HEK293 (cell line): ENCODE data around the gene PPP2R3A.

Experiments used
- CTCF ChIA-PET: fragments of 350-600 bp; formaldehyde crosslinking; extraction: SDS; loops from one replicate; lab custom pipeline; 2021; ENCODE audit warnings: antibody characterized with exemption; lab: Yijun Ruan, JAX
- POLR2A ChIA-PET: fragments of 300-600 bp; formaldehyde crosslinking; extraction: SDS; loops from one replicate; lab custom pipeline; 2020; ENCODE audit warnings: antibody characterized with exemption, inconsistent platforms; lab: Yijun Ruan, JAX
- H3K27ac ChIP-seq: fragments of 200-500 bp; sonication (Bioruptor generic); 2 replicates; pipeline ENCODE4 v1.5.1; 2014; ENCODE audit warnings: low read depth, low read length, control low read depth, inconsistent platforms; ENCODE audit errors: extremely low read depth
- H3K36me3 ChIP-seq, 2 experiments: fragments of 200-500 bp in 1 of 2; sonication (Bioruptor generic) in 1 of 2; 1 replicate in 1 of 2; 2 replicates in 1 of 2; pipeline ENCODE4 v1.5.1; 2014 to 2017; ENCODE audit warnings: inconsistent platforms in 2 of 2, low read length in 2 of 2; ENCODE audit not compliant: control insufficient read depth in 2 of 2, insufficient read depth in 1 of 2
- H3K4me1 ChIP-seq: fragments of 200-500 bp; sonication (Bioruptor generic); 2 replicates; pipeline ENCODE4 v1.5.1; 2014; ENCODE audit warnings: mild to moderate bottlenecking, low read length, inconsistent platforms; ENCODE audit not compliant: control insufficient read depth, insufficient read depth
- H3K4me3 ChIP-seq: 2 replicates; pipeline ENCODE4 v1.5.1; 2011; ENCODE audit warnings: low read depth, mild to moderate bottlenecking, control low read depth, low read length, moderate library complexity
- H3K9me3 ChIP-seq: fragments of 200-500 bp; sonication (Bioruptor generic); 2 replicates; pipeline ENCODE4 v1.5.1; 2014; ENCODE audit warnings: low read depth, low read length, inconsistent platforms; ENCODE audit not compliant: control insufficient read depth, insufficient read depth
- EGR2 ChIP-seq: fragments of 450-650 bp; formaldehyde crosslinking; IDR thresholded peaks from 2 replicates; pipeline ENCODE4 v1.5.1; 2016; ENCODE audit warnings: low read depth, missing biosample characterization, missing genetic modification characterization
- GFI1B ChIP-seq: fragments of 450-650 bp; formaldehyde crosslinking; IDR thresholded peaks from 2 replicates; pipeline ENCODE4 v1.5.1; 2016; ENCODE audit warnings: missing biosample characterization, missing genetic modification characterization
- GLI4 ChIP-seq: fragments of 450-650 bp; formaldehyde crosslinking; IDR thresholded peaks from 2 replicates; pipeline ENCODE4 v1.5.1; 2016; ENCODE audit warnings: missing biosample characterization, missing genetic modification characterization
- HOXC10 ChIP-seq: sonication (generic); formaldehyde crosslinking; IDR thresholded peaks from 2 replicates; pipeline ENCODE4 v1.8.1; 2023; ENCODE audit warnings: mild to moderate bottlenecking, missing genetic modification reagents
- PRDM4 ChIP-seq: fragments of 450-650 bp; formaldehyde crosslinking; IDR thresholded peaks from 2 replicates; pipeline ENCODE4 v1.5.1; 2017; ENCODE audit warnings: missing biosample characterization, missing genetic modification characterization
- SETDB1 ChIP-seq: IDR thresholded peaks from one replicate; pipeline ENCODE4 v1.6.1; 2017; ENCODE audit warnings: mild to moderate bottlenecking, low read length, moderate library complexity, mixed read lengths; ENCODE audit not compliant: insufficient read length
- SP2 ChIP-seq: fragments of 450-650 bp; formaldehyde crosslinking; IDR thresholded peaks from 2 replicates; pipeline ENCODE4 v1.5.1; 2016; ENCODE audit warnings: missing biosample characterization, missing genetic modification characterization
- ZBTB44 ChIP-seq: fragments of 450-650 bp; IDR thresholded peaks from 2 replicates; pipeline ENCODE4 v1.5.1; 2018; ENCODE audit warnings: missing biosample characterization, mild to moderate bottlenecking, missing genetic modification characterization
- ZFP3 ChIP-seq: fragments of 450-650 bp; formaldehyde crosslinking; IDR thresholded peaks from 2 replicates; pipeline ENCODE4 v1.5.1; 2016; ENCODE audit warnings: low read depth, missing biosample characterization, missing genetic modification characterization
- ZNF223 ChIP-seq: fragments of 450-650 bp; formaldehyde crosslinking; IDR thresholded peaks from 2 replicates; pipeline ENCODE4 v1.5.1; 2016; ENCODE audit warnings: missing biosample characterization, missing genetic modification characterization
- ZNF24 ChIP-seq: fragments of 450-650 bp; formaldehyde crosslinking; IDR thresholded peaks from 2 replicates; pipeline ENCODE4 v1.5.1; 2016; ENCODE audit warnings: missing biosample characterization, missing genetic modification characterization
- ZNF350 ChIP-seq: fragments of 450-650 bp; formaldehyde crosslinking; IDR thresholded peaks from 2 replicates; pipeline ENCODE4 v1.5.0; 2017; ENCODE audit warnings: missing biosample characterization, mild to moderate bottlenecking, missing genetic modification characterization
- ZNF433 ChIP-seq: fragments of 450-650 bp; formaldehyde crosslinking; IDR thresholded peaks from 2 replicates; pipeline ENCODE4 v1.5.1; 2016; ENCODE audit warnings: missing biosample characterization, missing genetic modification characterization, low read depth
- ZNF544 ChIP-seq: fragments of 450-650 bp; formaldehyde crosslinking; IDR thresholded peaks from 2 replicates; pipeline ENCODE4 v1.5.0; 2017; ENCODE audit warnings: missing biosample characterization, missing genetic modification characterization
- ZNF654 ChIP-seq: fragments of 450-650 bp; formaldehyde crosslinking; IDR thresholded peaks from 2 replicates; pipeline ENCODE4 v1.5.1; 2016; ENCODE audit warnings: low read depth, missing biosample characterization, missing genetic modification characterization
- ZNF792 ChIP-seq: fragments of 450-650 bp; formaldehyde crosslinking; IDR thresholded peaks from 2 replicates; pipeline ENCODE4 v1.5.1; 2016; ENCODE audit warnings: missing biosample characterization, missing genetic modification characterization
- ZSCAN30 ChIP-seq: fragments of 450-650 bp; IDR thresholded peaks from 2 replicates; pipeline ENCODE4 v1.5.1; 2018; ENCODE audit warnings: missing biosample characterization, mild to moderate bottlenecking, missing genetic modification characterization, moderate library complexity
- TF ChIP-seq, protein P1 (sequence below): fragments of 450-650 bp; formaldehyde crosslinking; IDR thresholded peaks from 2 replicates; pipeline ENCODE4 v1.5.1; 2017; ENCODE audit warnings: missing biosample characterization, missing genetic modification characterization
- TF ChIP-seq, protein P2 (sequence below): fragments of 450-650 bp; formaldehyde crosslinking; IDR thresholded peaks from 2 replicates; pipeline ENCODE4 v1.5.1; 2016; ENCODE audit warnings: missing biosample characterization, missing genetic modification characterization, borderline replicate concordance

Gene PPP2R3A

GRCh38 chr3:135917927-135918597 is 47.5 kb upstream of the PPP2R3A start:
- H3K36me3 ChIP-seq: no peaks in the 10 kb centered on the region
- CTCF ChIA-PET: interaction anchor here (0.7 to 3.5 kb wide), 4 partner anchors 13 to 1314 kb away, joined by 3 to 24 read pairs (median 4); no protein-coding TSS in a partner anchor
- POLR2A ChIA-PET: no interaction called here
- no peak overlapping the region for H3K4me3 ChIP-seq
- H3K9me3 ChIP-seq: no peaks in the 10 kb centered on the region
- no peaks in the 10 kb centered on the region for H3K4me1 ChIP-seq
- no peak overlapping the region for H3K27ac ChIP-seq
- TF ChIP-seq ZFP3: no peak
- no peak for TF ChIP-seq EGR2 (tag by site-specific recombination)
- TF ChIP-seq SETDB1: no peak

DNA sequence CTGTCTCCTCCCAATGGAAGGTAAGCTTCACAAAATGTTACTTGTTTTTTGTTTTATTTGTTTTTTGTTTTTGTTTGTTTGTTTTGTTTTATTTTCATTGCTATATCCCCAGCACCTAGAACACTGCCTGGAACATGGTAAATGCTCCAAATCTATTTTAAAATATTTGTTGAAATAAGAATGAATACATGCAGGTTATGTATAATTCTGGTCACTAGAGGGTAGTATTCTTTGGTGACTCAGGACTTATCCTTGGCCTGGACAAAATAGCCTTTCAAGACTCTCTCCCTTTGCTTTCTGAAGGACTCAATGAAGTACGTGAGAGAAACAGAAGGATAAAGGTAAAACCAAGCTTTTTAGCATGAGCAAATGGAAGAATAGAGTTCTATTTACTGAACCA is 46.9 kb upstream of the PPP2R3A start:
- POLR2A ChIA-PET: no interaction called here
- TF ChIP-seq GFI1B (tag by site-specific recombination) (no peak), ZNF654 (tag by site-specific recombination) (peak; percentile 23; the same call in 1 of the 2 replicates)
- Histone ChIP-seq H3K9me3 (no peaks in the 10 kb centered on the region), H3K36me3 (no peaks in the 10 kb centered on the region), H3K4me1 (no peaks in the 10 kb centered on the region), H3K4me3 (no peak overlapping the region), H3K27ac (no peak overlapping the region)
- CTCF ChIA-PET: interaction anchor here (0.7 to 3.5 kb wide), 6 partner anchors 12 to 1314 kb away, joined by 3 to 24 read pairs (median 3); no protein-coding TSS in a partner anchor

- no peak for TF ChIP-seq ZNF792 (tag by site-specific recombination)
- TF ChIP-seq ZNF433 (tag by site-specific recombination): no peak
- TF ChIP-seq, all 188 proteins: peak for 0
- Histone ChIP-seq H3K36me3 (no peaks in the 10 kb centered on the region), H3K4me3 (no peak overlapping the region), H3K9me3 (no peaks in the 10 kb centered on the region), H3K4me1 (no peaks in the 10 kb centered on the region), H3K27ac (no peak overlapping the region)
- ChIA-PET CTCF (interaction anchor here (0.8 to 1.1 kb wide), 2 partner anchors 46 to 122 kb away, joined by 3 to 5 read pairs; no protein-coding TSS in a partner anchor), POLR2A (no interaction called here)
Observed at GRCh38 chr3:135920275-135920674, 45.3 kb upstream of the PPP2R3A start.

DNA sequence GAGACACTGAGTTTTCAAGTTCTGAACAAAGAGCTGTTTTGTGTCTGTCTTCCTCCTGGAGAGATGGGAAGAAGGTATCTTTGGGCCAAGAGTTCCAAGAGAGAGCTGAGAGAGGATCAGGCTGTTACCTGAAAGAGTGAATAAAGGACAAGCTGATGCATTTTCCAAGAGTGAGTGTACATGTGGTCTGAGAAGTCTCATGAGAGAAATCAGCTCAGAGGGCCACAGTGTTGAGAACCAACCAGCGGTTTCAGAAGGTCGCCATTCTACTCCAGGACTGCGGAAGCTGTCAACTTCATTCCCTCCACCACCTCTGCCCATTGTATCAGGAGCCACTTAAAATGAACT is 42.7 kb upstream of the PPP2R3A start:
- ChIA-PET POLR2A (no interaction called here), CTCF (no interaction called here)
- Histone ChIP-seq H3K27ac (no peak overlapping the region), H3K4me3 (no peak overlapping the region), H3K4me1 (no peaks in the 10 kb centered on the region), H3K9me3 (no peaks in the 10 kb centered on the region), H3K36me3 (no peaks in the 10 kb centered on the region)
- TF ChIP-seq PRDM4: no peak
- no peak for TF ChIP-seq ZNF544 (tag by site-specific recombination)
- TF ChIP-seq ZNF24 (tag by site-specific recombination): no peak
- TF ChIP-seq, protein P1, sequence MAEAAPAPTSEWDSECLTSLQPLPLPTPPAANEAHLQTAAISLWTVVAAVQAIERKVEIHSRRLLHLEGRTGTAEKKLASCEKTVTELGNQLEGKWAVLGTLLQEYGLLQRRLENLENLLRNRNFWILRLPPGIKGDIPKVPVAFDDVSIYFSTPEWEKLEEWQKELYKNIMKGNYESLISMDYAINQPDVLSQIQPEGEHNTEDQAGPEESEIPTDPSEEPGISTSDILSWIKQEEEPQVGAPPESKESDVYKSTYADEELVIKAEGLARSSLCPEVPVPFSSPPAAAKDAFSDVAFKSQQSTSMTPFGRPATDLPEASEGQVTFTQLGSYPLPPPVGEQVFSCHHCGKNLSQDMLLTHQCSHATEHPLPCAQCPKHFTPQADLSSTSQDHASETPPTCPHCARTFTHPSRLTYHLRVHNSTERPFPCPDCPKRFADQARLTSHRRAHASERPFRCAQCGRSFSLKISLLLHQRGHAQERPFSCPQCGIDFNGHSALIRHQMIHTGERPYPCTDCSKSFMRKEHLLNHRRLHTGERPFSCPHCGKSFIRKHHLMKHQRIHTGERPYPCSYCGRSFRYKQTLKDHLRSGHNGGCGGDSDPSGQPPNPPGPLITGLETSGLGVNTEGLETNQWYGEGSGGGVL (tag by site-specific recombination): no peak
- TF ChIP-seq ZSCAN30 (tag by site-specific recombination): no peak
- TF ChIP-seq, protein P2, sequence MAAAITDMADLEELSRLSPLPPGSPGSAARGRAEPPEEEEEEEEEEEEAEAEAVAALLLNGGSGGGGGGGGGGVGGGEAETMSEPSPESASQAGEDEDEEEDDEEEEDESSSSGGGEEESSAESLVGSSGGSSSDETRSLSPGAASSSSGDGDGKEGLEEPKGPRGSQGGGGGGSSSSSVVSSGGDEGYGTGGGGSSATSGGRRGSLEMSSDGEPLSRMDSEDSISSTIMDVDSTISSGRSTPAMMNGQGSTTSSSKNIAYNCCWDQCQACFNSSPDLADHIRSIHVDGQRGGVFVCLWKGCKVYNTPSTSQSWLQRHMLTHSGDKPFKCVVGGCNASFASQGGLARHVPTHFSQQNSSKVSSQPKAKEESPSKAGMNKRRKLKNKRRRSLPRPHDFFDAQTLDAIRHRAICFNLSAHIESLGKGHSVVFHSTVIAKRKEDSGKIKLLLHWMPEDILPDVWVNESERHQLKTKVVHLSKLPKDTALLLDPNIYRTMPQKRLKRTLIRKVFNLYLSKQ (tag by site-specific recombination): no peak
- no peak for TF ChIP-seq GFI1B (tag by site-specific recombination)
- TF ChIP-seq ZNF223 (tag by site-specific recombination): no peak
- TF ChIP-seq GLI4: no peak
- no peak for TF ChIP-seq SP2 (tag by site-specific recombination)
- TF ChIP-seq HOXC10 (CRISPR knock-in tag): no peak
- TF ChIP-seq ZNF350 (tag by site-specific recombination): no peak
- no peak for TF ChIP-seq ZBTB44 (tag by site-specific recombination)
